ENCODE results near the gene GAPVD1. TPM values are rescaled to one million over a fixed set of nuclear protein-coding genes. Genes with fewer than 3 reads are reported as not detected.
"Not testable (repeated sequence)": the region's sequence is repeated elsewhere in the genome, so short reads cannot be mapped to it uniquely, and the experiment has no call there.

Gene GAPVD1
- total and polyA plus RNA-seq, 8 donors: 6.2 to 23.3 (median 16.0) TPM

DNA sequence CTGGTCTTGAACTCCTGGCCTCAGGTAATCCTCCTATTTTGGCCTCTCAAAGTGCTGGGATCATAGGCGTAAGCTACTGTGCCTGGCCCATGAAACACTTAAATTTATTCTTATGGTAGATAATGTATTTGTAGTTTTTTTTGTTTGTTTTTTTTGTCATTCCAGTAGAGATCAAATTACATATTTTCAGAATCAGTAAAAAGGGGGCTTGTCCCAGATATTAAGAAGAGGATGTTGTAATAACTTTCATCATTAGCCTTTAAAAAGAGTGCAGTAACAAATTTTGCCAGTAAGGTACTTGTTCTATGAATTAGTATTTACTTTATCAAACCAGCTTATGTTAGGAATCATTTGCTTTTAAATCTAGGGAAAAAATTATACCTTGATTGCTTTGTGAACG is 42.6 kb downstream of the GAPVD1 start:
- no peaks in the 10 kb centered on the region for H3K4me1 ChIP-seq
- H3K4me3 ChIP-seq: no peak overlapping the region
- ATAC-seq (no peak), DNase-seq (no peak), FAIRE-seq (no peak)
- H3K27me3 ChIP-seq: no peaks in the 10 kb centered on the region
- peaks cover 4 to 36% (median 10%) of the 10 kb centered on the region in 3 donors for H3K36me3 ChIP-seq
- no peaks in the 10 kb centered on the region for H3K9me3 ChIP-seq
- 92 to 97% methylated on average over 2 of the region's 2 CpGs for WGBS, 2 donors
- TF ChIP-seq, protein P1, sequence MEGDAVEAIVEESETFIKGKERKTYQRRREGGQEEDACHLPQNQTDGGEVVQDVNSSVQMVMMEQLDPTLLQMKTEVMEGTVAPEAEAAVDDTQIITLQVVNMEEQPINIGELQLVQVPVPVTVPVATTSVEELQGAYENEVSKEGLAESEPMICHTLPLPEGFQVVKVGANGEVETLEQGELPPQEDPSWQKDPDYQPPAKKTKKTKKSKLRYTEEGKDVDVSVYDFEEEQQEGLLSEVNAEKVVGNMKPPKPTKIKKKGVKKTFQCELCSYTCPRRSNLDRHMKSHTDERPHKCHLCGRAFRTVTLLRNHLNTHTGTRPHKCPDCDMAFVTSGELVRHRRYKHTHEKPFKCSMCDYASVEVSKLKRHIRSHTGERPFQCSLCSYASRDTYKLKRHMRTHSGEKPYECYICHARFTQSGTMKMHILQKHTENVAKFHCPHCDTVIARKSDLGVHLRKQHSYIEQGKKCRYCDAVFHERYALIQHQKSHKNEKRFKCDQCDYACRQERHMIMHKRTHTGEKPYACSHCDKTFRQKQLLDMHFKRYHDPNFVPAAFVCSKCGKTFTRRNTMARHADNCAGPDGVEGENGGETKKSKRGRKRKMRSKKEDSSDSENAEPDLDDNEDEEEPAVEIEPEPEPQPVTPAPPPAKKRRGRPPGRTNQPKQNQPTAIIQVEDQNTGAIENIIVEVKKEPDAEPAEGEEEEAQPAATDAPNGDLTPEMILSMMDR (IDR thresholded peaks at IDR 0.05): no peak
- intact Hi-C loops (cut with DNase I): no loop called here
- no peak overlapping the region for H3K27ac ChIP-seq

DNA sequence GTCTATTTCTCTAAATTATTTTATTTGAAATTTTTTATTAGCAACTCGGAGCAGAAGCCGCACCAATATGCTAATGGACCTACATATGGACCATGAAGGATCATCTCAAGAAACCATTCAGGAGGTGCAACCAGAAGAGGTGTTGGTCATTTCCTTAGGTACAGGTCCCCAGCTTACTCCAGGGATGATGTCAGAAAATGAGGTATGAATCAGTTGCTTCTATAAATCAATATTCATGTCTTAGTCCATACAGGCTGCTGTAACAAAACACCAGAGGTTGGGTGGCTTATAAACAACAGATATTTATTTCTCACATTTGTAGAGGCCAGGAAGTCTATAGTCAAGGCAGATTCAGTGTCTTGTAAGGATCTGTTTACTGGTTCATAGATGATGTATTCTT is 50.8 kb downstream of the GAPVD1 start:
- Histone ChIP-seq H3K4me1 (no peaks in the 10 kb centered on the region), H3K36me3 (peaks cover 15 to 54% (median 18%) of the 10 kb centered on the region in 3 donors), H3K4me3 (no peak overlapping the region), H3K27ac (no peak overlapping the region), H3K9me3 (no peaks in the 10 kb centered on the region), H3K27me3 (no peaks in the 10 kb centered on the region)
- intact Hi-C loops (cut with DNase I): no loop called here
- 100% methylated on average over 2 of the region's 2 CpGs for WGBS, 2 donors
- DNase-seq (no peak), FAIRE-seq (no peak), ATAC-seq (no peak)
- TF ChIP-seq, protein P1 (IDR thresholded peaks at IDR 0.05): no peak

DNA sequence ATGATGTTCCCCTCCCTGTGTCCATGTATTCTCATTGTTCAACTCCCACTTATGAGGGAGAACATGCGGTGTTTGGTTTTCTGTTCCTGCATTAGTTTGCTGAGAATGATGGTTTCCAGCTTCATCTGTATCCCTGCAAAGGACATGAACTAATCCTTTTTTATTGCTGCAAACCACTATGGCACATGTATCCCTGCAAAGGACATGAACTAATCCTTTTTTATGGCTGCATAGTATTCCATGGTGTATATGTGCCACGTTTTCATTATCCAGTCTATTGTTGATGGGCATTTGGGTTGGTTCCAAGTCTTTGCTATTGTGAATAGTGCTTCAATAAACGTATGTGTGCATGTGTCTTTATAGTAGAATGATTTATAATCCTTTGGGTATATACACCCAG is 54.7 kb downstream of the GAPVD1 start:
- intact Hi-C loops (cut with DNase I); H3K27me3 ChIP-seq; H3K4me1 ChIP-seq; DNase-seq; ATAC-seq; H3K9me3 ChIP-seq; FAIRE-seq; H3K27ac ChIP-seq; H3K4me3 ChIP-seq: not testable (repeated sequence)
- 61 to 81% methylated on average over 3 of the region's 3 CpGs for WGBS, 2 donors
- H3K36me3 ChIP-seq: peaks cover 9 to 41% (median 12%) of the 10 kb centered on the region in 3 donors

DNA sequence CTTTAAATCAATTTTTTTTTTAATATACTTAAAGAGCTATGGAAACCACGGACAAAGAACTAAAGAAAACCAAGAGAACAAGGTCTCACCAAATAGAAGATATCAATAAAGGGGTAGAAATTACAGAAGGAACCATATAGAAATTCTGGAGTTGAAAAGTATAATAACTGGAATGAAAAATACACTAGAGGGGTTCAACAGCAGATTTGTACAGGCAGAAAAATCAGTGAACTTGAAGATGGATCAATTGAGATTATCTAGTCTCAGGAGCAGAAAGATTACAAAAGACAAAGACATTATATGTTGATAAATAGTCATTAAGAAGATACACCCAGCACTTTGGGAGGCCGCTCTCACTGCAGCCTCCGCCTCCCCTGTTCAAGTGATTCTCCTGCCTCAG is 56.1 kb downstream of the GAPVD1 start:
- H3K27me3 ChIP-seq: no peaks in the 10 kb centered on the region
- DNase-seq (no peak), FAIRE-seq (no peak), ATAC-seq (no peak)
- no peaks in the 10 kb centered on the region for H3K4me1 ChIP-seq
- H3K9me3 ChIP-seq: no peaks in the 10 kb centered on the region
- no peak overlapping the region for H3K27ac ChIP-seq
- TF ChIP-seq, protein P1 (IDR thresholded peaks at IDR 0.05): no peak
- intact Hi-C loops (cut with DNase I): no loop called here
- 99% methylated on average over 3 of the region's 3 CpGs for WGBS, 2 donors
- H3K4me3 ChIP-seq: no peak overlapping the region
- H3K36me3 ChIP-seq: peaks cover 8 to 36% (median 9%) of the 10 kb centered on the region in 3 donors

DNA sequence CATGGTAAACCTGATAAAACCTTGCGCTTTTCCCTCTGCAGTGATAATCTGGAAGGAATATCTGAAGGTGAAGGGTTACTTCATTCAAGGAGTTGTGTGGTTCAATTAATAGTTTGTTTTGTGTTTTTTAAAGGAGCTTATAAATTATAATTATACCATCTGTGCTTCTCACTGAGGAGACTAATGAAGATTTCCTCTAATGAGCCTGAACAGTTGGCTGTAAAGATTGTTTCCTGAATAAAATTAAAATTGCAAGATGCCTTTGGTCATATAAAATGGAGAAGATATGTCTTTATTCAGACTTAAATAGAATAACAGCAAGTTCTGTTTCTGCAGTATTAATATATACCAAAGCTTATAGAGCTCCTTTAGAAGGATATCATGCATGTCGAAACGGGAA is 59.9 kb downstream of the GAPVD1 start:
- TF ChIP-seq, protein P1 (IDR thresholded peaks at IDR 0.05): no peak
- FAIRE-seq (no peak), ATAC-seq (no peak), DNase-seq (no peak)
- no peaks in the 10 kb centered on the region for H3K4me1 ChIP-seq
- no peak overlapping the region for H3K4me3 ChIP-seq
- H3K27me3 ChIP-seq: no peaks in the 10 kb centered on the region
- no peak overlapping the region for H3K27ac ChIP-seq
- intact Hi-C loops (cut with DNase I): no loop called here
- 60 to 87% methylated on average over 3 of the region's 3 CpGs for WGBS, 2 donors
- peaks cover 5 to 26% (median 6%) of the 10 kb centered on the region in 3 donors for H3K36me3 ChIP-seq
- H3K9me3 ChIP-seq: no peaks in the 10 kb centered on the region
